Skeletal muscle cell (primary cell): ENCODE measurements around the gene PARD3.
A peak's percentile ranks its signal among the peaks of the same experiment; 100 is the strongest.
"Not testable (repeated sequence)": the region's sequence is repeated elsewhere in the genome, so short reads cannot be mapped to it uniquely, and the experiment has no call there.

Source experiments
- DNase-seq: peaks from one replicate; pipeline ENCODE4 v3.0.0-alpha.2; 2010; ENCODE audit warnings: low read depth
- H3K4me3 ChIP-seq: 2 replicates; pipeline ENCODE4 v1.5.1; 2011; ENCODE audit warnings: low read depth, mild to moderate bottlenecking, control low read depth, low read length, moderate library complexity

Gene PARD3

GRCh38 chr10:34773636-34774630 is 41.2 kb downstream of the PARD3 start:
- no peak for DNase-seq
- no peak overlapping the region for H3K4me3 ChIP-seq

GRCh38 chr10:34771525-34771924 is 43.6 kb downstream of the PARD3 start:
- no peak overlapping the region for H3K4me3 ChIP-seq
- DNase-seq = no peak

- H3K4me3 ChIP-seq = no peak overlapping the region
- DNase-seq = no peak
Measured at GRCh38 chr10:34771106-34771505, 44.0 kb downstream of the PARD3 start.

GRCh38 chr10:34769899-34770298 is 45.2 kb downstream of the PARD3 start:
- no peak for DNase-seq
- H3K4me3 ChIP-seq = no peak overlapping the region

- H3K4me3 ChIP-seq = no peak overlapping the region
- no peak for DNase-seq
Measured at GRCh38 chr10:34768972-34769330, 46.1 kb downstream of the PARD3 start.

- DNase-seq = peak; percentile 31
- no peak overlapping the region for H3K4me3 ChIP-seq
Measured at GRCh38 chr10:34768261-34768971, 46.7 kb downstream of the PARD3 start.

- no peak overlapping the region for H3K4me3 ChIP-seq
- no peak for DNase-seq
Measured at GRCh38 chr10:34766811-34767494, 48.1 kb downstream of the PARD3 start.

- no peak for DNase-seq
- H3K4me3 ChIP-seq = no peak overlapping the region
Measured at GRCh38 chr10:34766266-34766600, 48.9 kb downstream of the PARD3 start.

GRCh38 chr10:34764472-34764946 is 50.6 kb downstream of the PARD3 start:
- no peak overlapping the region for H3K4me3 ChIP-seq
- no peak for DNase-seq

GRCh38 chr10:34762603-34763299 is 52.3 kb downstream of the PARD3 start:
- H3K4me3 ChIP-seq = no peak overlapping the region
- DNase-seq = no peak

- H3K4me3 ChIP-seq = no peak overlapping the region
- no peak for DNase-seq
Measured at GRCh38 chr10:34762156-34762555, 52.9 kb downstream of the PARD3 start.

- no peak for DNase-seq
- no peak overlapping the region for H3K4me3 ChIP-seq
Measured at GRCh38 chr10:34761453-34761852, 53.6 kb downstream of the PARD3 start.

- DNase-seq = no peak
- H3K4me3 ChIP-seq = no peak overlapping the region
Measured at GRCh38 chr10:34760606-34761005, 54.5 kb downstream of the PARD3 start.

GRCh38 chr10:34759837-34760215 is 55.3 kb downstream of the PARD3 start:
- H3K4me3 ChIP-seq = no peak overlapping the region
- DNase-seq = no peak

GRCh38 chr10:34759161-34759836 is 55.8 kb downstream of the PARD3 start:
- no peak overlapping the region for H3K4me3 ChIP-seq
- DNase-seq = no peak

GRCh38 chr10:34758447-34758996 is 56.6 kb downstream of the PARD3 start:
- peak; percentile 59 for DNase-seq
- H3K4me3 ChIP-seq = no peak overlapping the region

GRCh38 chr10:34757933-34758332 is 57.2 kb downstream of the PARD3 start:
- no peak for DNase-seq
- H3K4me3 ChIP-seq = no peak overlapping the region

GRCh38 chr10:34757181-34757580 is 57.9 kb downstream of the PARD3 start:
- DNase-seq, H3K4me3 ChIP-seq: not testable (repeated sequence)

- DNase-seq = no peak
- H3K4me3 ChIP-seq = no peak overlapping the region
Measured at GRCh38 chr10:34756584-34756983, 58.5 kb downstream of the PARD3 start.
